Glomerular visceral epithelial cell (primary cell): ENCODE results near the gene GABPB2.

Experiments
- DNase-seq: peaks from one replicate; pipeline ENCODE4 v3.0.0-alpha.2; 2016; ENCODE audit errors: extremely low spot score

GABPB2 gene

DNA sequence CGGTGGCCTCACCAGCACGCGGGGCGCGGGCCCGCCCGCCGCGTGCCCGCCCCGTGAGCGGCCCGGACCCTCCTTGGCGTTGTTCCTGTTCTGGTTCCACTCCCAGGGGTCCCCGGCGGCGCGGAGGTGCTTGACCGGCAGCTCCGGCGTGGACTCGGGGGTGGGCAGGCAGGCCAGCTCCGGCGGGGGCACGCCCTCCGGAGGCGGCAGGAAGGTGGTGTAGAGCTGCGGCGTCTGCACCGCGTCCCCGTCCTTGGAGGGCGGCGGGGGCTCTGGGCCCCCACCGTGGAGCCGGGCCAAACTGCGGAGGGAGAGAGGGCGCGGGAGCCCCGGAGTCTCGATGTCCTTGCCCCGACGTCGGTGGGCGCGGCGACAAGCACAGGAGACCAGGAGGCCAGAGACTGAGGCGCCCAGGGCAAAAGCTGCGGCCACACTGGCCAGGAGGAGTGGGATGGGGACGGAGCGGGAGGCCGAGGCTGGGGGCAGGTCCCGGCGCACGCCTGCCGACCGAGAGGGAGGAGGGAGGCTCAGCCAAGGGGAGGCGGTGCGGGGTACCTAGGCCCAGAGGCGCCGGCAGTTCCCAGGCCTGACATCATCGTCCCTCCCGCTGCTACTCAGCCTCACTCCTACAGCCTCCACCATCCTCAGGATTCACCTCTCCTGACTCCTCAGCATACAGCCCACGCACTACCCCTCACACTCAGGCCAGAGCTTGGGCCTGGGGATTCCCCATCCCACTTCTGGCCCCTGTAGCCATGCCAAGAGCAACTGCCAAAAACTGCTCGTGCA, 62.7 kb downstream of the GABPB2 start:
- DNase-seq = no peak

GRCh38 chr1:151134396-151134795, 63.8 kb downstream of the GABPB2 start:
- DNase-seq = no peak

DNA sequence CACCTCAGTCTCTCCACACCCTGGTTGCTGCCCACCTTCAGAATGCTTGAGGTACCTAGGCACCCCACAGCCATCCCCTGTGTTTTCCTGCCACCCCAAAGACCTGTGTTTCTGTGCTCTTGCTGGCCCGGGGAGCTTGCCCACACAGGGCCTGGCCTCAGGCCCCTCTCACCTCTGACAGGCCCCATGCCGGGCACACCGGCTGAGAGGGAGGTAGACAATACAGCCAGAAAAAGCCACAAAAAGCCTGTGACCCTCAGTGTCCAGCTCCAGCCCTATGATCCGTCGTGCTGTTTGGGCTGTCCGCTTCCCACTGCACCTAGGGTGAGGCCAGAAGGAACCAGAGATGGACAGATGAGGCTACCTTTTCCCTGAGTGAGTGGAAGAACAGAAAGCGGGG, 64.4 kb downstream of the GABPB2 start:
- no peak for DNase-seq

DNA sequence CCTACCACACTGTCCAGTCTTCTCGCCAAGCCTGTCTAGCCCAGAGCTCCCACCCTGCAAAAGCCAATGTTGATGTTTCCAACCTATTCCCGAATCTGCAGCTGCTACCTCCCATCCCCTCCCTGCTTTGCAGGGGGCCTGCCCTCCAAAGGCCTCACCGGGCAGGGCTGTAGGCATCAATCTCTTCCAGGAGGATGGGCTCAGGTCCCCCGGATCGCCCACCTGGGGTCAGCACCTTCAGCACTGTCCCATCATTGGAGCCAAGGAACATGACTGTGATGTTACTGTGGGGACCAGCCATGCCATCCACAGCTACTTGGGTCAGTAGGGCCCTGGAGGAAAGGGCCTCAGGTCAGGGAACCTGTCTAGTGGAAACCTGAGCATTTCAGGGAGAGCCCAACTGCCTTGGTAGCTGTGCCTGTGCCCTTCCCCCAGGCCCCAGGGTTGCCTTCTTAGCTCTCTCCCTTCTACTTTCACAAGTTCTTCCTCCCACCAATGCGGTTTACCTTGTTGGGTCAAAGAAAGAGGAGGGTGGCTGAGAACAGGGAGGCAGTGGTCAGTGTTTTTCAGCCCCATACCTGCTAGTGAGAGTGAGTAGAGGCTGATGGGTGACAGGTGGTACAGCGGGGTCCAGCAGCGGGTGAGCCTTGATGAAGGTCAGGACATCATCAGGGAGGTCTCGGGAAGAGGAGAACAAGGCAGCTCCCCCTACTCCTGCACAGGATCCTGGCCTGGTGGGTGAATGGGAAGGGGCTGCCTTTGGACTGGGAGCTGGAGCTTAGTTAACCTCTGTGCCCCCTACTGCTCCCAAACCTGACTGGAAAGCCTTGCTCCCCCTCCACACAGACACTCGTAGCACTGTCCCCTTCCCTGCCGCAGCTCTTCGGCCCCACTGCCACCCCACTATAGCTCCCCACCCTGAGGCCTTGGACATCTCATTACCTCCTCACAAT, 65.1 kb downstream of the GABPB2 start:
- no peak for DNase-seq

DNA sequence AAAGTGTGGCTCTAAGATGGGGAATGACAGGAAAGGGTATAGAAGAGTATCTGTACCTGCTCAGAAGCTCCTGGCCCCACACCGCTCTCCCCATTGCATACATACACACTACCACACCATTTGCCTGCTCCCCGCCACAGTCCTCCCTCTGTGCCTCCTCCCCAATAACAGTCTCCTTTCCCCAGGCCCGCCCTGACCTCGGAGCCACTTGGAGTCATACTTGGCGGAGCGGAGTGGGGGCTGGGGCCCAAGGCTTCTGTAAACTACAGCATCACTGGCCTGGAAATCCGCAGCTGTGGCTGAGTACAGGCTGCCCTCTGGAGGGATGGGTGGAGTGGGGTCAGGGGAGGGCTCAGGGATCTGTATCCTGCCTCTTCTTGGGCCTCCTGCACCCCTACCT, 67.2 kb downstream of the GABPB2 start:
- no peak for DNase-seq

DNA sequence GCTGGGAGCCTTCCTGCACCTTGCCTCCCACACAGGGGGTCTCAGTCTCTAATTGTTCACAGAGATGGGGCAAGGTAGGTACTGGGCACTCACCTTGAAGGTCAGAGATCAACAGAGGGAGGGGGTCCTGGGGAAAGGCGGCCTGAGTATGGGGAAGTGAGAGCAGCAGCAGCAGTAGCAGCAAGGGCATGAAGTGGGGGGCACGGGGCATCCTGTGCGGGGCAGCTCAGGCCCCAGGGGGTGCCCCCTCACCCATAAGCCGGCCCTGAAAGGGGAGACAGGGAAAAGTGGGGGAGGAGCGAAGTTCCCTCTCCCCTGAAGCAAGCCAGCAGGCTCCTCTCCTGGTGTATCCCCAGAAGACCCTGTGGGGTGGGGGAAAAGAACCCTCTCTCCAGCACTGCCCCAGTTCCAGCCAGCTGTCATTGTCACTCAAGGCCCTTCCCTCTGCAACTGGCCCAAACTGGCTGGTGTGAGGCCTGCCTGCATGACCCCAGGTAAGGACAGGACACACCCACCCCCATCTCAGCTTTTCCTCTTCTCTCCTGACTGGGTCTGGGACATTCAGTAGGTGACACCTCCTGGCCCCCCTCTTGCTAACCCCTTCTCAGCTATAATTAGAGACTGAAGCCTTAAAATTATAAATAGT, 72.0 kb downstream of the GABPB2 start:
- DNase-seq = no peak

- no peak for DNase-seq
Observed at GRCh38 chr1:151143057-151143435, 72.5 kb downstream of the GABPB2 start.

GRCh38 chr1:151143986-151144385, 73.4 kb downstream of the GABPB2 start:
- DNase-seq = no peak

DNA sequence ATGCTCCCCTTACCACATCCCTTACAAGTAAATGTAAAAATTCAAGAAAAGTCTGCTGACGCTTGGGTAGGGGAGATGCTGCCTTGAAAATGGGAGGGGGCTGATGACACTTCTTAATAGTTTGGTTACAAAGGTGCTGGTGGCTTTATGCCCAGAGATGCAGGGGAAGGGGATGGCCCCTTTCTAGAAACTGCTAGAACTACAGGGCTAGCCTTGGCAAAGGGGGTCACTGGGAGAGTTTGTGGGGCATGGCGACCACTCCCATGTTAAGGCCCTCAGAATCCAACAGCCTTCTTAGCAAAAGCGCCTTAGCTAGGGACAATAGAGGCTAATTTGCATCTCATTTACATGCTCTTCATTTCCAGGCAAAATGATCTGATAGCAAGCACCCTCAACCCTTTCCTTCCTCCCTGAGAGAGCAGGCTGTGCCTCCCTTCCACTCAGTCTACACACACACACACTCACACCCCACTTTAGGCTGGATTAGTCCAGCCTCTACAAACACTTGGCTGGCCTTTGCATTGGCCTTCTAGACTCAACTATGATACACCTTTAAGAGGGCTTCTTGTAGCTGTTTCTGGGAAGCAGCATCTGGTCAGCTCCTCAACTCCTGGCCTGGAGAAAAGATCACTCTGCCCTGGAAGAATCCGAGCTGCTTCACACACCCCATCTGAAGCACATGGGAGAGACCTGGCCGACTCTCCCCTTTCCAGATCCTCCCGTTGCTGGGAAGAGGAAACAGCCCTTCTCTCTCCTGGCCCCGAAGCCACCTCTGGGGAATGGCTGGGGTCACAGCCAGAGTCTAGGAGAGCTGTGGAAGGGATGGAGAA, 74.1 kb downstream of the GABPB2 start:
- DNase-seq = no peak

DNA sequence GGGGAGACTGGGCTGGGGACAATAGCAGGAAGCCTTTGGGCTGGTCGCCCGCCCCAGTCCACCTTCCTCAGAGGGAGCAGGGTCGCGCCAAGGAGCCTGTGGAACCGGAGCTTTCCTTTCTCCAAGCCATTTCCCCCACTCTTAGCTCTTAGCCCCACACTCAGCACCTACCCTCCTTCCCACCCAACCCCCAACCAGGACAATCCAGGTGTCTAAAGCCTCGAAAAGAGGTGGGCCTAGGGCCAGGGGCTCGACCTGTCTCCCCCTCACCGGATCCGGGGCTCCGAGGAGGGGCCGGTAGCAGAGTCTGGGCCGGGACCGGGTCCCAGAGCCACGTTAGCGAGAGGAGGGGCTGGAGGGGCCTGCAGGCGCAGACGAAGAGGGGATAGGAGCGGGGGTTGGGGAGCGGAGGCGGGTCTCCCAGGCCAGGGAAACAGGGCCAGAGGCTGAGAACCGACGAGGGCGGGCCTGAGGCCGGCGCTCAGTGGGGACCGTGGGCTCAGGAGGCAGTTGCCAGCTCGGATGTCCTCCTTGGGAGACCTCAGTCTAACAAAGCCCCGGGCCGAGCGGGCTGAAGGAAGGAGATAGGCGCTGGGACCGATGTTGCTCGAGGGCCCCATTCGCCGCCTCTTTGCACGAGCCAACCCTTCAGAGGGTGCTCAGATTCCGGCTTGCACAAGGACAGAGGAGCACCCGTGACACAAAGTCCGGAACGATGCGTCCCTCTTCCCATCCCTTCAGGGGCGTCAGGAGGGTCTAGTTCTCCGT, 74.9 kb downstream of the GABPB2 start:
- DNase-seq = no peak

DNA sequence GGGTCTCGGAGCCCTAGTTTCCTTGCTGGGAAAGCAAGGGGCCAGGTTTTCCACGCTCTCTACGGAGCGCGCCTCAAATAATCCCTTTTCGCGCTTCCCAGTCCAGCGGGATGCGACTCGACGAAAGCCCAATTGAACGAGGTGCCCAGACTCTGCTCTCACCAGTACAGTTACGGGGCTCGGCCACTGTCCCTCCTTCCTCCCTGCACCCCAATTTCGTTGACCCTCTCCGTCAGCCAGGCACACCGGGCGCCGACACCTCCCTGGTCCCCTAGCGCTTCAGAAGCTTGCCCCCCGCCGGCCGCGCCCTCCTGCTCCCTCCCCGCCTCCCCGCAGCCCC, 75.5 kb downstream of the GABPB2 start:
- no peak for DNase-seq

DNA sequence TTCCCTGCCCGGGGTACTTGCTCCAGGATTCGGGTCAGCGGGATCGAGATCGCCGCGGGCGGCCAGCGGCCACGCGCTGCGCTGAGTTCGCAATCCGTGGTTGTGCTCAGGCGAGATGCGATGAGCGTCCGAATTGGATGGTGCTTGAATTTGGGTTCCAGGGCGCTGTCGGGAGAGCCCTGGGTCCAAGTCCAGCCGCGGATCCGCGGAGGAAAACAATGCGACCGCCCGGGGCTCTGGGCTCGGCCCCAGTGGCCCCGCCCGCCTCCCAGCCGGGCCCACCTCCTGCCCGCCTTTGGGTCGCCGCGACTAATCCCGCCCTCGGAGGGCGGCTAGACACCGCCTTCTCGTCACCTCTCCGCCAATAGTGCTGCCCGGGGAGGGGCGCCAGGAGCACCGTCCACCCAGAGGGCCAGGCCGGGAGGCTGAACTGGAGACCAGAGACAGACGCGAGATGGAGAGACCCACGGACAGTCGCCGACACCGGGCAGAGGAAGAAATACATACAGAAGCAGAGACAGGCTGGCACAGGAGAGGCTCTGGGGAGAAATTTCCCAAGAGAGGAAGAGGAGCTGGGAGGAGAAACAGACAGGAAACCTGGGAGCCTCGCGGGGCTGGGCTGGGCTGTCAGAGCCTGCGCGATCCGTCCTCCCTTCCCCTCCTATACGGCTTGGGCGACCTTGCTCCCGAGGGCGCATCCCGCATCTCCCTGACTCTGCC, 76.0 kb downstream of the GABPB2 start, which contains the start of gene SEMA6C:
Gene SEMA6C (minus strand): TSS at position 220 of the 720 bp plus-strand sequence. CDS start 4,010 bp downstream, outside the sequence.
- peak; percentile 93 for DNase-seq

GRCh38 chr1:151147132-151147503, 76.6 kb downstream of the GABPB2 start:
- DNase-seq = no peak

DNA sequence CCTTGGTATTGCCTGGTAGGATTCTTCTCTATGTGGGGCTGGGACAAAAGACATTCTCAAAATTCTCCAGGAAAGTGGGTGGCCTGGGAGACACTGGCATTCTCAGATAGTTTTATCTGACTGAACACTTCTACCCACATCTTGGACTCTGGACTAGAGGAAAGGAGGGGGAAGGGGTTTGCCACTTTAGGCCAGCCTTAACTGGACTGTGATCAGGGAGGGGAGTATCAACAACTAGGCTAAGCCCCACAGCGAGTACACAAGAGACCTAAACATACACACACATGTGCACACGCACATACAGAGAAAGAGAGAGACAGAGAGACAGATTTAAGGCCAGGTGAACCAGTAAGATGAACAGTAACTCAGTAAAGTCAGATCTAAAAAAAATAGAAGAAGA, 77.1 kb downstream of the GABPB2 start:
- no peak for DNase-seq

- no peak for DNase-seq
Observed at GRCh38 chr1:151156515-151156819, 85.9 kb downstream of the GABPB2 start, which contains the start of gene TNFAIP8L2. TSS of gene TNFAIP8L2 (plus strand) at chr1:151156649. CDS start at chr1:151158698, 2,049 bp downstream.

- no peak for DNase-seq
Observed at GRCh38 chr1:151157067-151157531, 86.5 kb downstream of the GABPB2 start.

DNA sequence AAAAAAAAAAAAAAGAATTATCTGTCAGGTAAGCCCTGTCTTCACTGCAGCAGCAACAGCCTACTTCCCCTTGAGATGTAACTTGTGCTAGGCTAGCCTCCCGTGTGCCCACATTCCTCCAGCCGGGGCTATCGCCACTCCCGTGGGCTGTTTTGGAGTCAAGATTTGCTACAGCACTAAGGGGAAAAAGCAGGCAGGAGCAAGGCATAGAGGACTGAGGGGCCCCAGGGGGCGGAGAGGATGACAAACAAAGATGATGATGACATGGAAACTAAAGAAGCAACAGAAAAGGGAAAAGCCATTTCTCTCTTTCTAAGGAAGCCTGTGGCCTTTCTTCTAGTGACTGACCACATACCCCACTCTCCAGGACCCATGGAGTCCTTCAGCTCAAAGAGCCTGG, 87.8 kb downstream of the GABPB2 start:
- no peak for DNase-seq

- no peak for DNase-seq
Observed at GRCh38 chr1:151158751-151159251, 88.2 kb downstream of the GABPB2 start.

GRCh38 chr1:151159373-151159772, 88.8 kb downstream of the GABPB2 start:
- DNase-seq = no peak
